ENCODE results near the gene OPA1.

Gene OPA1

DNA sequence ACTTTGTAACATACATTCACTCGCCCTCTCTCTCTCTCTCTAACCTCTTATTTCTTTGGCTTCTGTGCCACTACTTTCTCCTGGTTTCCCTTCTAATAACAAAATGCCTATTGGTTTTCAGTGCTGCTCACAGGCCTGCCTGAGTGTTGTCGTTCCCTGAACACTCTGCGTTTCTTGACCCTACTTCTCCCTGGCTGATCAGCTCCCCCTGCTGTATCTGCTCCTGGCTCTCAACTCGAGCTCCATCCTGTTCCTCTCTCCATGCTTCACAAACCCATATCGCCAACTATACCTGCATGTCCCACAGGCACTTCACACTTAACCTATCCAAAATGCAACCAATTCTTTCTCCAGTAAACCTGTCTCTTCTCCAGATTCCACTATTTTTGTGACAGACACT, 111.4 kb downstream of the OPA1 start:
- DNase-seq (ENCODE audit: low read depth in 2 of 2): no peak

DNA sequence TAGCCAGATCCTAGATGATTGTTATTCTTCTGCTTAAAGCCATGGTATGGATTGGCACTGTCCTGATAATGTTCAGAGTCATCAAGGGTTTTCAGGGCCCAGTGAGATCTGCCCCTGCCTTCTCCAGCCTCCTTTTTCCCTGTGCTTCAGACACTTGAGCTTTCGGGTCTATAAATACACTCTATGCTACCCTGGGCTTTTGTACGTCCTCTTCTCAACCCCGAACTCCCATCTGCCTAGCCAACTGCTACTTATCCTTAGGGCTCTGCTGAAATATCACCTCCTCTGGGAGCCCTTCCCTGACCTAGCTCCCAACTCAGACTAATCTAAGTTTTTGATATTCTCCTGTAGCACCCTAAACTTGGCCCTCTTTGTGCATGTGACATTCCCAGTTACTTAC, 115.3 kb downstream of the OPA1 start:
- no peak for DNase-seq (ENCODE audit: low read depth in 2 of 2)

DNA sequence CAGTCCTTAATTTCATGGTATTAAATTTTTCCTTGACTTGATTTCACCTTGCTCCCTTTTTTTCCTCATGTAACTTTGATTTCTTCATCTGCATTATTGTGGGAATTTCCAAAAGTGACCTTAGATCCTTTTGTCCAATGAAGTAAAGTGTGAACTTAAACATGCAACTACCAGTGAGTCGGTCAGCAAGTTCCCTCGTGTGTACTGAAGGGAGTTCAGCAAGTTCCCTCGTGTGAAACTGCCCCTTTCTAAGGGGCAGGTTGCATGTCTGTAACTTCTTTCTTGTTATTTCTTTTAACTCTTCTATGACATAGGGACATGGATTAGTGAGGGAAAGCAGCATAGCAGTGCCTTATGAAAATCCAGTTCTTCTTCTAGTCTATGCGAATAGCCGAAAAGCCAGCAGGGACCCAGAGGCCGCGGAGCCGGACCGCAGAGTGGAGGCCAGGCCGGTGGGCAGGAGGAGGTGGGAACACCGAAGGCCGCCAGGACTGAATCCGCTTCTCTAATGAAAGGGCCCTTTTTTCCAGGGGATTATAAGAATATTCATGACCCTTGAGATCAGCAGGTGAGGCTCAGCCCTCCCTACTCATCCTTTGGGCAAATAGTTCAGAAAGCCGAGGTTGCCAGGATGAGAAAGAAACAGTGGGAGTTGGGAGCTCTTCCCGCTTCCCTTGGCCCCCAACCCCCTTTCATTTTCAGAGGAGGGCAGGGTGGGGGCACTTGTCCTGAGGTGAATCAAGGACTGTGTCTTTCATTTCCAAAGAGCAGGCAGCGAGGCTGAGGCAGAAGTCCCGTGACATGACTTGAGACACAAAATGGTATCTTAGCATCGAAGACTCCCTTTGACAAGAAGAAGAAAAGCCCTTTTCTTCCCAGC, 117.5 kb downstream of the OPA1 start:
- no peak for DNase-seq (ENCODE audit: low read depth in 2 of 2)

DNA sequence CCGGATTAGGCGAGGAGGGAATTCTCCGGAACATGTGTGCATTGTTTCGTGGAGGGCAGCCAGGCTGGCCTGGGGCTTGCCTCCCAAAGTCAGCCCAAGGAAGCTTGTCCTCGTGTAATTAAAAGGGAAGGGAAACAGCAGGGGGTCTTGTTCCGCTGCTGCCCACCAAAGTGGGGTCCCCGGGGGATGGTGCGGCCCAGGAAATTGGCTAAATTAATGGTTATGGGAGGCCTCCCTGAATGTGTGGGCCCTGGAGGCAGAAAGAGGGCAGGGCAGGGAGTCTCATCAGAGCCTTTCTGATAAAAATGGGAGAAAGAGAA, 118.1 kb downstream of the OPA1 start:
- no peak for DNase-seq (ENCODE audit: low read depth in 2 of 2)

DNA sequence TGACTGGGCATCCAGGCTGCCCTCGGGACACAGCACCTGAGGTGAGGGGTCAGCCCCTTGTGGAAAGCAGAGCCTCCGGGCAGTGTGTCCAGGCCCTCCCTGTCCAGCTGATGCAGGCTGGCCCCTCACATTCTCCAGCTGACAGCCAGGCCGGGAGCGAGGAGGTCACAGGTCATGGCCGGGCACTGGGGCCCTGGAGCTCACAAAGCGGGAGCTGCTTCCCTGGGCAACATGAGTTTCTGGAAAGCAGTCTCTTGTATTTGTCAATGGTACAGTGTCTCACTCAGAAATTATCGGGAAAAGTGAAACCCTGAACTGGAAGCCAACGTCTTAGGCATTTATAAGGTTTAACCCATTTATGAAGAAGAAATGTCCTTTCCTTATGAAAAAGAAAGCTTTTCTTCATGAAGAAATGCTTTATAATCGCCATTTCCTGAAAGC, 118.5 kb downstream of the OPA1 start:
- DNase-seq (ENCODE audit: low read depth in 2 of 2): no peak

DNA sequence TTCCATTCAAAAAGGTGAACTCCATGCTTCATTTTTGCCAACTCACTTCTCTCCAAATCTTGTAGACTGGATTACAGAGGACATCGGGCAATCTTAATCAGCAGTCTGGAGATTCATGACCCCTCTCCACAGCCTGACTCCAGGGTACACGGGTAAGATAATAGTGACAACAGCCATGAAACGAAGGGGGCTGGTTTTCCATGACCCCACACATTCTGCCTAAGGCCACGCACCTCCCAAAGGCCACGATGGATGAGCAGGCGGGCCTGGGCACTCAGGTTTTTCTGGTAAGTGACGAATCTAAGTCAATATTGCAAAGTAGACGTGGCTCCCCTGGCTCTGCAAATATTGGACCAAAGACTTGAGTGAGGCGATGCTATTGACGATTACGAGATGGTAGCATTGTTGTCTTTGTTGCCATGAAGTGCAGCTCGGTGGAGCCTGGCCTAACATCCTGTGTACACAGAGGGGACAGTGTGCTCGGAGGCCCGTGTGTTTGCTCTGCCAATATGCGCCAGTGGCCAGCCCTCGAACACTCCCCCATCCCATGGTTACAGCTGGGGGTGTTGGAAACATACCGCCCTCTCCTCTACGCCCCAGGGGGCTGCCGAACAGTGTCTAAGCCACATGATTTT, 119.1 kb downstream of the OPA1 start:
- no peak for DNase-seq (ENCODE audit: low read depth in 2 of 2)

DNA sequence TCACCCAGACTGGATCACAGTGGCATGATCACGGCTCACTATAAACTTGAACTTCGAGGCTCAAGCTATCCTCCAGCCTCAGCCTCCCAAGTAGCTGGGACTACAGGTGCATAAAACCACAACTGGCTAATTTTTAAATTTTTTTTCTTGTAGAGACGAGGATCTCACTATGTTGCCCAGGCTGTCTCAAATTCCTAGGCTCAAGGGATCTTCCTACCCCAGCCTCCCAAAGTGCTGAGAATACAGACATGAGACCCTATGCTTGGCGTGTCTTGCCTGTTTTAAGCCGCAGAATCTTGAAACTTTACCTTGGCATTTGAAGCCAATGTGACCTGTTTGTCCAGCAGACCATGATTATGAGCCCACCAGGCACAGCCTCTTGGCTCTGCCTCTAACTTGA, 119.9 kb downstream of the OPA1 start:
- no peak for DNase-seq (ENCODE audit: low read depth in 2 of 2)

DNA sequence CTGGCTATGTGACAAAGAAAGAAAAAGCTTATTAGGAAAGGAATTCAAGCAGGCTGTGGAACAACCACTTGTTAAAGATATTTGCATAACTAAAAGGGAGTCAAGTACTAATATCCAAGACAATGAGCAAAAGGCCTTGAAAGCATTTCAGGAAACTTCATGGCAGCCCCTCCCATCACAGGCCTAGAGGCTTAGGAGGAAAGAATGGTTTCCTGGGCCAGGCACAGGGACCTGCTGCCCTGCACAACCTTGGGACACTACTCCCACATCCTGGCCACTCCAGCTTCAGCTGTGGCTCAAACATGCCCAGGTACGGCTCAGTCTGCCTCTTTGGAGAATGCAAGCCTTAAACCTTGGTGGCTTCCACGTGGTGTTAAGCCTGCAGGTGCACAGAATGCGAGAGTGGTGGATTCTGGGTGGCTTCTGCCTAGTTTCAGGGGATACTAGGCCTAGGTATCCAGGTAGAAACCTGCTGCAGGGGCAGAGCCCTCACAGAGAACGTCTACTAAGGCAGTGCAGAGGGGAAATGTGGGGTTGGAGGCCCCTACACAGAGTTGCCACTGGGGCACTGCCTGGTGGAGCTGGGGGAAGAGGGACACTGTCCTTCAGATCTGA, 121.6 kb downstream of the OPA1 start:
- no peak for DNase-seq (ENCODE audit: low read depth in 2 of 2)

DNA sequence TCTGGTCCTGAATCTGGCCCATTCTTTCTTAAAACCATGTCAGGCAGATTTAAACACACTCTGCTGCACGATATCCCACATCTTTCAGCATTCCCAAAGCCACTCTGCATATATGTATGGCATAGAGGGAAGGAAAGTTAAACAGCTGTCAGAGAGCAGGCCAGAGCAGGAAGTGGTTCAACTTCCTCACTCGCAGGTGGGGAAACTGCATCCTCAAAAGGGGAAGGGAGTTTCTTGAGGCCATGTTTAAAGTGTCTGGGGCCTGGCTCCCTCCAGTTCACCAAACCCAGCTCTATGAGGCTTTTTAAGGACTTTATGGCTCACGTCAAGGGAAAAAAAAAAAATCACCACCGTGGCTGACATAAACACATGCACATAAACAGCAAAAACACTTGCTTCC, 123.1 kb downstream of the OPA1 start:
- no peak for DNase-seq (ENCODE audit: low read depth in 2 of 2)

DNA sequence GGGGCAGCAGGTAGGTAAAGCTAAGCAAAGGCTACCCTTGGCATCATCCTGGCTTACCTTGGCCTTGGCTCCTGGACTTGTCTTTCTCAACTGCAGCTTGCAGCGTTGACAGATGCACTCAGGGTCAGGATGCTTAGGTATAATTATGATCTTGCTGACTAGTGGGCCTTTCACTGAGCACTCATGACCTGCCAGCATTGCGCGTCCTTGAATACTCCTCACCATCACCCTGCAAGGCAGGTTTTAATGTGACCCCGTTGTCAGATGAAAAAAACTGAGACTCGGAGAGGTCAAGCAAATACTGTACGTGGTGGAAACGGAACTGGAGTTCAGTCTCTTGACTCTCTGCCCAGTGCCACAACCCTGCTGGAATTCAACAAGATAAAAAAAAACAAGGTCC, 126.7 kb downstream of the OPA1 start:
- no peak for DNase-seq (ENCODE audit: low read depth in 2 of 2)

DNA sequence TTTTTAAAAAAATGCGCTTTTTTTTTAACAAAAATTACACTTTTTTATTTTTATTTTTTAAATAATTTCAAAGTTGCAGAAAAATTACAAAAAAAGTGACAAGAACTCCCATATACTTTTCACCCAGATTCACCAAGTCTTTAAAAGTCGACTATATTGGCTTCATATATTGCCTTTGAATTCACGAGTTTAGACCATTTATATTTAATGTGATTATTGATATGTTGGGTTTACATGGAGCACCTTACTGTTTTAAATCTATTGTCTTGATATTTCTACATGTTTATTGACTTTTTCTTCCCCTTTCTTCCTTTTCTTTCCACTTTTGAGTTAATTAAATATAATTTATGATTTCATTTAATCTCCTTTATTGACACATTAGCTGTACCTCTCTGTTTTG, 127.2 kb downstream of the OPA1 start:
- no peak for DNase-seq (ENCODE audit: low read depth in 2 of 2)

DNA sequence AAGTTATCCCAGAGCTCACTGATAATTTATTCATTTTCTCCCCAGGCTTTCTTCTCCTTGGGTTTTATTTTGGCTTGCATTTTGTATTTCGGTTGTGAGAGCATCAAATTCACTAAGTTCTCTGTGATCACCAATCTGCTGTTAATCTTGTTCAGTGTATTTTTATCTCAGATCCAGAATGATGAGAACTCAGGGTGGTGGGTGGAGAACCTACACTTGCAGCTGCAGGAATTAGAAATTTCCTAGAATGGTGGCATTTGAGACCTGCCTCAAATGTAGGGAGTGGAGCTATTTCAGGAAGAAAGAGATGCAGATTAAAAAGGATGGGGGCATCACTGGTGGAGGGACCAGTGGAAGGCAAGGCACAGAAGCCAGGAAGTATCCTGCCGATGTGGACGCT, 129.6 kb downstream of the OPA1 start:
- no peak for DNase-seq (ENCODE audit: low read depth in 2 of 2)

DNA sequence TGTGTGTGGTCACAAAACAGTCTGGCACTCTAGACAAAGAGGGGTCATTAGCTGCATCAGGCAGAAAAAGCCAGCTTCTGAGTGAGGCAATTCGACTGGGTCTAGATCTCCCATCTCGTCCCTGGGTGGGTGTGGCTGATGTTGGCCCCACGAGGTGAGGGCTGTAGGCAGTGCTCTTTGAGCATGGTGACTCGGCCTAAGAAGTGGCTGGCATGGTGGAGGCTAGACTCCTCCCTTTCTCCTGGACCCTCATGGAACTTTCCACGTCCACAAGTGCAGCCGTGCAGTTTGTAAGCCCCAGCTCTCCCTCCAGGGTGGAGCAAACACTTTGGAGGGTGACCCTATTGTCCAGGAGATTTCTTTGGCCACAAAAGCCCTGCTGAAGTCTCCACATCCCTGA, 134.1 kb downstream of the OPA1 start:
- DNase-seq (ENCODE audit: low read depth in 2 of 2): no peak

DNA sequence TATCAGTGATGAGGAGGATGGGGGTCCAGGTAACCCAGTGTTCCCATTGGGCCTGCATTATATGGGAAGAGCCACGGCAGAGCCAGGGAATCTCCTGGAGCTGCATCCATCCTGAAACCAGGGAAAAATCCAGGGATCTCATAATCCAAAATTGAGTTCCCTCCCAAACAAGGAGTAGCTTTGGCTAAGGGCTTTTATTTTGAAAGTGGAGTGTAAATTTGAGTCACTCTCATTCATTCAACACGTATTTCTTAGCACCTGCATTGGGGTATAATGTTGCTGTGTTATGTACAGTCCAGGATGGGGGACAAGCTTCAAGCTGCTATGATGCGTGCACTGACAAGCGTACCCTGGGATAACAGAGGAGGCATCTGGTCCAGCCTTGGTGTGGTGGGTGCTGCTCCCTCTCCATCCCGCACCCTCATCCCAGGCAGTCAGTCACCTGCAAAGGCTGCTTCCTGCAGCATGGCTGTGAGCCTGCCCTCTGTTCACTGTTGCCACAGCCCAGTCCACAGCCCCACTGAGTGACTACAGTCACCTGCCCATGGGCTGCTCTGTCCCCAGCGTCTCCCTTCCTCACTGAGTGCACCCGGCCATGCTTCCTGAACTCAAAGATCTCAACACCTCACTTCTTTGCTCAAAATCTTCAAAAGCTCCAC, 135.6 kb downstream of the OPA1 start:
- DNase-seq (ENCODE audit: low read depth in 2 of 2): no peak

DNA sequence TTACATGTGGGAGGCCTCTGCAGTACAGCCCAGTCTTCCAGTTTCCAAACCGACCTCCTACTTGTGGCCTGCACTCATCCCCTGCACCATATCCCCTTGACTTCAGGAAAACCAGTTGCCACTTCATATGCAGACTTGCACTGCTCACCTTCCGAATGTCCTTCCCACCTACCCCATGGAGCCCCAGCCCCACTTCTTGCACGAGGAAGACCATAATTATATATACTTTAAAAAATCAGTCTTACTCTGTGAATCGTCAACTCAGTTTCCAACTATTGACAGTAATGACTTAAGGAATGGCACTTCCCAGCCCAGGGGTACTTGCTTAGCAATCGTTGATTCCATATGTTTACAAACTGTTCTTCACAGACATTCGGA, 136.1 kb downstream of the OPA1 start:
- DNase-seq (ENCODE audit: low read depth in 2 of 2): no peak

DNA sequence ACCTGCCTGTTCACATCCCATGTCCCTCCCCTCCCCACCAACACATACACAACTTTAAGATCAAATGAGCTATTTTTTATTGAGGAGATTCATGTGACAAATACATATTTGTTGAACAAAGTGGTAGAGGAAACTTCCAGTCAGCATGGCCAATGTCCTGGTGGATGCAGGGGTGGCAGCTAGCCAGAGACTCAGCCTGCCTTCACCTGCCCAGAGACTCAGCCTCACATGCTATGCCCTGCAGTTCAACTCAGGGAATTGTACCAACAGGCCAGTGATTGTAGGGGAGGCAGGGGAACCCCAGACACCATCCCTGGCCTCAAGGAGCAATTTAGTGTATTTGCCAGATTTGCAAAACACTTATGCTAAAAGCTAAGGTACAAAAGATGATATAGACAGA, 136.6 kb downstream of the OPA1 start:
- no peak for DNase-seq (ENCODE audit: low read depth in 2 of 2)

DNA sequence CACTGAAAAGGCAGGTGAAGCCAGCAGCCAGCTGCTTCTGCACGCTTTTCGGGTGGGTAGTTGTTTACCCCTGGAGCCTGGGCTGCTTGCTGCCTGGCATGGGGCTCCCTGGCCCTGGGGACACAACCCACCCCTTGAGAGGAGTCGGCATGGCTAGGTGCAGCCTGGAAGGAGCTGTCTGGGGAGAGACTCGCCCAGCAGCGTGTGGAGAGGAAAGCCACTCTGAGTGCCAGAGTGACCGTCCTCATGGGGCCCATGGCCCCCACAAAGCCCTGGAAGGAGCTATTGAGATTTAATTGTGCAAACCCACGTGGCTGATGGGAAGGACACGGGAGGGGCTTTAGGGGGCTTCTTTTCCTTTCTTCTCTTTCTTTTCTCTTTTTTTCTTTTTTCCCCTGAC, 137.5 kb downstream of the OPA1 start:
- DNase-seq (ENCODE audit: low read depth in 2 of 2): no peak

DNA sequence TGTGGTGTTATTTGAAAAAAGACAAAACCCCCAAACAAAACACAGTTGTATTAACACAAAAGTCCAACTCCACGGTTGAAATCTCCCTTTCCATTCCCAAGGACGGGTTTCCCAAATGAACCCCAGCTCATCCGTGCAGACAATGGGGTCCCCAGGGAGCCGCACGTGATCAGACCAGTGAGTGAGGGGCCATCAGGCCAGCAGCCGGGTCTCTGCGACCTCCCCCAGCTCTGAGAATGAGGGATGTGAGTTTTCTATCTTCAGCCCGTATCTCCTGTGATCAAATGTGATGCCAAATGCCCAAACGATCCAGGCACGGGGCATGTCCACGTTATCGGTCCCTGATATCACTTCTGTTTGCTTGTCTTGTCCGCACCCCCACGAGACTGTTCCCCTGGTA, 138.0 kb downstream of the OPA1 start:
- no peak for DNase-seq (ENCODE audit: low read depth in 2 of 2)

DNA sequence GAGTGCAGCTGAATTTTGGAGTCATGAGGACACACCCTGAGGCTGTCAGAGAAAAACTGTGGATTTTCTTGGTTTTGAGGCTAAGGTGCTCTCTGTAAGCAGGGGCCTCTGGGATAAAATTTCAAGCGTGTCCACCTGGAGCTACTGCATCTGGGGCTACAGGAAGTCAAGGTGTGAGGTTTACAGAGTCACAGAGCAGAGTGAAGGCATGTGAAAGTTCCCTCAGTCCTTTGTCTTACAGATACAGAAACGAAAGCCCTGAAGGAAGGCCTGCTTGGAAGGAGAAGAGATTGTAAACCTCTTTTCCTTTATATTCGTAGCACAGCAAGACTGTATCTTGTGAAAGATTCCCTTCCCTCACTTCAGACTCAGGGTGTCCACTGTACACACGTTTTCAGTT, 138.6 kb downstream of the OPA1 start:
- no peak for DNase-seq (ENCODE audit: low read depth in 2 of 2)

DNA sequence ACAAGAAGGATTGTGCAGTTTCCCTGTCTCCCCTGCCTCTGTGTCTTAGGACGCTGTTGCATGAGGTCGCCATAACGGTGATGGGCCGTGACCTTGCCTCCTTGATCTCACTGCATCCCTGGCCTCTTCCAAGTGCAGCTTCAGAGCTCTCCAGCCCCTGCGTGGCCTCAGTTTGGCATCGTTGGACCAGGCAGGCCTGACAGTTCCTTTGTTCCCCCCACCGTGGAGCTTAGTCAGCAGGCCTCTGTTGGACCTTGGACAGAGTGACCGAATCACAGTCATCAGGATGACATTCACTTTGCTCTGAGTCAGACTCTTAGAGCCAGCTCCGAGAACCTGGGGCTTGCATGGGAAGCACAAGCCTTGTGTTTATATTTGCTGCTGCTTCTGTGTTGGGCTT, 139.4 kb downstream of the OPA1 start:
- no peak for DNase-seq (ENCODE audit: low read depth in 2 of 2)

DNA sequence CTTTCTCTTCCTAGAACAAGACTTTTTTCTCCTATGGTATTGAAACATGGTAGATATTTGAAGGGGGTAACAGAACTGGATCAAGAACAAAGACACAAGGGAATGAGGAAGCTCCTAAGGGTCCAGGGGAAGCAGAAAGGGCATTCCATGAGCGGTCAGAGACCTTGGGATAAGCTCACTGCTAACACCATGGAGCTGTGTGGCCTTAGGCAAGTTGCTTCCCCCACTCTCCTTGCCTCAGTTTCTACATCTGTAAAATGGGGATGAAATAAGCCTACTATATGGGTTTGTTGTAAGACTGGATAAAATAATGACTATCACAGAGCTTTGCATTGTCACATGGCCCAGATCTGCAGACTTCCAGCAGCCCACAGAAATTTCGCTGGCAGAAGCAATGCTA, 139.8 kb downstream of the OPA1 start:
- DNase-seq (ENCODE audit: low read depth in 2 of 2): no peak

DNA sequence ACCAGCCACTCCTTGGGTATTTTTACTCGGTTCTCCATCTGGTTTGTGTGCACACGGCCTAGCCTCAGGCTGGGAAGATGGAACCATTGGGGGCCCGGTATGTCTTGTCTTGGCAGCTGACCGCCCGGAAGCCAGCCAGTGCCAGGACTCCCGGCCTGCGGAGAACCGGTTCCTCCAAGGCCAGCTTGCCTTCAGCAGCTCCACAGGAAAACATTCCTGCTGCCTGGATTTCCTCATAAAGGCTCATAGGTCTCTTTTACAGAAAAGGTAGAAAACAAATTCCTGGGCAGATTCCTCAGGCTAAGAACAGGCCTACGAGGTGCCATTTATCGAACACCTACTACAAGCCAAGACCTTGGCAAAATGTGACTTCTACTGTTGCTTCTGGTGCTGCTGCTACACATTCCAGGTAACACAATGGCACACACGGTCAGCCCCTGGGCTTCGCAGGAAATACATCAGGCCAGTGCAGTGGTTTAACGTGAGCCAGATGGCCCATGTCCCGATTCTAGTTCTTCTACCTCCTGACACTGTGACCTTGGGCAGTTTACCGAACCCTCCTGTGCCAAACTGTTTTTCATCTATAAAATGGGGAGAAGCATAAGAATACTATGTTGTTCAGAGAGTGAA, 141.8 kb downstream of the OPA1 start:
- no peak for DNase-seq (ENCODE audit: low read depth in 2 of 2)
